Mucosa of stomach (tissue), 1 donor: Measurements from ENCODE around the gene QRICH1.

Source experiments
- H3K27me3 ChIP-seq: one replicate; pipeline ENCODE4 v1.7.0; 2013; ENCODE audit warnings: mild to moderate bottlenecking, low read length; ENCODE audit not compliant: control insufficient read depth, insufficient read depth
- H3K36me3 ChIP-seq: one replicate; pipeline ENCODE4 v1.7.0; 2013; ENCODE audit warnings: low read length; ENCODE audit not compliant: control insufficient read depth, insufficient read depth
- H3K4me1 ChIP-seq: one replicate; pipeline ENCODE4 v1.7.0; 2013; ENCODE audit warnings: mild to moderate bottlenecking, low read length; ENCODE audit not compliant: control insufficient read depth, insufficient read depth
- H3K4me3 ChIP-seq: one replicate; pipeline ENCODE4 v1.7.0; 2013; ENCODE audit warnings: low read length
- H3K9ac ChIP-seq: one replicate; pipeline ENCODE4 v1.7.0; 2013; ENCODE audit warnings: mild to moderate bottlenecking, low read length, moderate library complexity
- H3K9me3 ChIP-seq: one replicate; pipeline ENCODE4 v1.7.0; 2013; ENCODE audit warnings: mild to moderate bottlenecking, low read length, moderate library complexity; ENCODE audit not compliant: control insufficient read depth
- donor health status: Pancreatic carcinoma.

The QRICH1 gene

GRCh38 chr3:49076116-49076515 is 17.8 kb downstream of the QRICH1 start:
- H3K9me3 ChIP-seq: no peaks in the 10 kb centered on the region
- no peak overlapping the region for H3K9ac ChIP-seq
- H3K36me3 ChIP-seq: peaks cover 15% of the 10 kb centered on the region
- H3K4me1 ChIP-seq: no peaks in the 10 kb centered on the region
- H3K4me3 ChIP-seq: no peak overlapping the region
- H3K27me3 ChIP-seq: no peaks in the 10 kb centered on the region

- H3K36me3 ChIP-seq: peaks cover 13% of the 10 kb centered on the region
- no peak overlapping the region for H3K9ac ChIP-seq
- no peaks in the 10 kb centered on the region for H3K4me1 ChIP-seq
Measured at GRCh38 chr3:49058011-49058410, 35.9 kb downstream of the QRICH1 start.

GRCh38 chr3:49057268-49057667 is 36.6 kb downstream of the QRICH1 start:
- H3K27me3 ChIP-seq: no peaks in the 10 kb centered on the region
- no peaks in the 10 kb centered on the region for H3K9me3 ChIP-seq
- H3K4me1 ChIP-seq: no peaks in the 10 kb centered on the region
- H3K36me3 ChIP-seq: peaks cover 13% of the 10 kb centered on the region
- H3K4me3 ChIP-seq: no peak overlapping the region
- no peak overlapping the region for H3K9ac ChIP-seq

More at GRCh38 chr3:49058011-49058410, 35.9 kb downstream of the QRICH1 start:
- no peaks in the 10 kb centered on the region for H3K9me3 ChIP-seq
- H3K4me3 ChIP-seq: no peak overlapping the region
- H3K27me3 ChIP-seq: no peaks in the 10 kb centered on the region

GRCh38 chr3:49054344-49054862 is 39.5 kb downstream of the QRICH1 start:
- H3K27me3 ChIP-seq: no peaks in the 10 kb centered on the region
- no peak overlapping the region for H3K9ac ChIP-seq
- peaks cover 13% of the 10 kb centered on the region for H3K36me3 ChIP-seq
- H3K4me1 ChIP-seq: no peaks in the 10 kb centered on the region
- no peak overlapping the region for H3K4me3 ChIP-seq
- no peaks in the 10 kb centered on the region for H3K9me3 ChIP-seq

- peaks cover 13% of the 10 kb centered on the region for H3K36me3 ChIP-seq
- H3K9me3 ChIP-seq: no peaks in the 10 kb centered on the region
- no peaks in the 10 kb centered on the region for H3K4me1 ChIP-seq
- no peaks in the 10 kb centered on the region for H3K27me3 ChIP-seq
- no peak overlapping the region for H3K4me3 ChIP-seq
- no peak overlapping the region for H3K9ac ChIP-seq
Measured at GRCh38 chr3:49053543-49053942, 40.3 kb downstream of the QRICH1 start.

GRCh38 chr3:49035281-49035680 is 58.6 kb downstream of the QRICH1 start:
- H3K9me3 ChIP-seq: no peaks in the 10 kb centered on the region
- no peak overlapping the region for H3K9ac ChIP-seq
- no peak overlapping the region for H3K4me3 ChIP-seq
- H3K27me3 ChIP-seq: no peaks in the 10 kb centered on the region
- H3K4me1 ChIP-seq: no peaks in the 10 kb centered on the region
- H3K36me3 ChIP-seq: peaks cover 21% of the 10 kb centered on the region

GRCh38 chr3:49034650-49035049 is 59.2 kb downstream of the QRICH1 start:
- Histone ChIP-seq H3K4me1 (no peaks in the 10 kb centered on the region), H3K4me3 (no peak overlapping the region), H3K27me3 (no peaks in the 10 kb centered on the region), H3K9me3 (no peaks in the 10 kb centered on the region), H3K36me3 (peaks cover 21% of the 10 kb centered on the region), H3K9ac (no peak overlapping the region)

GRCh38 chr3:49032646-49033304 is 61.1 kb downstream of the QRICH1 start:
- Histone ChIP-seq H3K27me3 (no peaks in the 10 kb centered on the region), H3K4me1 (peaks cover 13% of the 10 kb centered on the region), H3K9me3 (no peaks in the 10 kb centered on the region), H3K36me3 (peaks cover 21% of the 10 kb centered on the region), H3K4me3 (no peak overlapping the region), H3K9ac (no peak overlapping the region)

GRCh38 chr3:49030321-49030720 is 63.5 kb downstream of the QRICH1 start:
- Histone ChIP-seq H3K27me3 (no peaks in the 10 kb centered on the region), H3K9me3 (no peaks in the 10 kb centered on the region), H3K9ac (no peak overlapping the region), H3K4me3 (no peak overlapping the region), H3K4me1 (peaks cover 13% of the 10 kb centered on the region), H3K36me3 (peaks cover 25% of the 10 kb centered on the region)

GRCh38 chr3:49029563-49029884 is 64.3 kb downstream of the QRICH1 start:
- peaks cover 33% of the 10 kb centered on the region for H3K36me3 ChIP-seq

GRCh38 chr3:49028673-49029562 is 65.0 kb downstream of the QRICH1 start, which contains the start of gene IMPDH2:
IMPDH2 (minus strand) TSS chr3:49029398; CDS start chr3:49029350, 48 bp downstream.
- H3K27me3 ChIP-seq: no peaks in the 10 kb centered on the region
- no peaks in the 10 kb centered on the region for H3K9me3 ChIP-seq
- H3K4me3 ChIP-seq: peak within 1 kb of the TSS; percentile 73
- peaks cover 13% of the 10 kb centered on the region for H3K4me1 ChIP-seq
- H3K9ac ChIP-seq: peak within 1 kb of the TSS; percentile 86
- peaks cover 39% of the 10 kb centered on the region for H3K36me3 ChIP-seq

More at GRCh38 chr3:49029563-49029884, 64.3 kb downstream of the QRICH1 start:
- Histone ChIP-seq H3K4me1 (peaks cover 13% of the 10 kb centered on the region), H3K4me3 (peak overlapping the region; percentile 73), H3K27me3 (no peaks in the 10 kb centered on the region), H3K9ac (peak overlapping the region; percentile 86), H3K9me3 (no peaks in the 10 kb centered on the region)

GRCh38 chr3:49028298-49028672 is 65.6 kb downstream of the QRICH1 start:
- peaks cover 40% of the 10 kb centered on the region for H3K36me3 ChIP-seq
- no peaks in the 10 kb centered on the region for H3K9me3 ChIP-seq
- H3K9ac ChIP-seq: peak overlapping the region; percentile 86
- peaks cover 15% of the 10 kb centered on the region for H3K4me1 ChIP-seq
- H3K4me3 ChIP-seq: peak overlapping the region; percentile 73
- H3K27me3 ChIP-seq: no peaks in the 10 kb centered on the region
